Panc1 (cell line): ENCODE data around the gene GPAM. TPM values are rescaled to one million over a fixed set of nuclear protein-coding genes. Genes with fewer than 3 reads are reported as not detected.

Experiments used
- ATAC-seq: fragments of 200-7000 bp; cut with Tn5 transposase; 2 replicates; pipeline ENCODE4 v1.9.1; 2020; ENCODE audit warnings: mild to moderate bottlenecking, moderate library complexity
- BruUV-seq: library from RNA; stranded (reverse); fragments of 400-500 nt; replicated peaks from 2 replicates; lab custom pipeline; 2021; lab: Mats Ljungman, UMichigan
- CTCF ChIA-PET: fragments of 300-600 bp; sonication (Branson Sonifier 250); formaldehyde crosslinking; loops from one replicate; lab custom pipeline; 2022; ENCODE audit warnings: antibody characterized with exemption; lab: Charles Lee
- POLR2A ChIA-PET: fragments of 300-600 bp; sonication (Branson Sonifier 250); formaldehyde crosslinking; loops from one replicate; lab custom pipeline; 2022; ENCODE audit warnings: antibody characterized with exemption; lab: Charles Lee
- DNase-seq: peaks from one replicate; pipeline ENCODE4 v3.0.0-alpha.2; 2010; ENCODE audit warnings: low read depth, low spot score
- H3K27ac ChIP-seq: 2 replicates; pipeline ENCODE4 v1.5.1; 2011; ENCODE audit warnings: mild to moderate bottlenecking, low read length, inconsistent platforms
- H3K27me3 ChIP-seq: fragments of 200-500 bp; sonication (Bioruptor generic); 2 replicates; pipeline ENCODE4 v1.6.0; 2014; ENCODE audit warnings: low read length, inconsistent platforms; ENCODE audit not compliant: control insufficient read depth, insufficient read depth
- H3K36me3 ChIP-seq: fragments of 200-500 bp; sonication (Bioruptor generic); 2 replicates; pipeline ENCODE4 v1.5.1; 2014; ENCODE audit warnings: inconsistent platforms, mild to moderate bottlenecking, low read length, moderate library complexity; ENCODE audit not compliant: control insufficient read depth, insufficient read depth
- H3K4me1 ChIP-seq: 2 replicates; pipeline ENCODE4 v1.5.1; 2011; ENCODE audit warnings: inconsistent platforms, mild to moderate bottlenecking, low read length, moderate library complexity; ENCODE audit not compliant: control insufficient read depth, insufficient read depth
- H3K4me3 ChIP-seq, 2 experiments: 2 replicates each; pipeline ENCODE4 v1.5.1; 2011 to 2012; ENCODE audit warnings: low read depth in 2 of 2, low read length in 2 of 2, mild to moderate bottlenecking in 2 of 2, inconsistent platforms in 1 of 2, moderate library complexity in 1 of 2
- H3K9me3 ChIP-seq: fragments of 200-500 bp; sonication (Bioruptor generic); 2 replicates; pipeline ENCODE4 v1.5.1; 2014; ENCODE audit warnings: low read depth, mild to moderate bottlenecking, inconsistent platforms, low read length, moderate library complexity; ENCODE audit not compliant: control insufficient read depth, insufficient read depth
- CTCF ChIP-seq: fragments of 450-650 bp; IDR thresholded peaks from 2 replicates; pipeline ENCODE4 v1.5.1; 2017; ENCODE audit warnings: mild to moderate bottlenecking
- POLR2AphosphoS5 ChIP-seq: IDR thresholded peaks from 2 replicates; pipeline ENCODE4 v1.6.1; 2012; ENCODE audit warnings: mild to moderate bottlenecking, low read depth, low read length, moderate library complexity
- REST ChIP-seq, 2 experiments: IDR thresholded peaks; 2 replicates each; pipeline ENCODE4 v1.6.1; 2011 to 2012; ENCODE audit warnings: low read depth in 2 of 2, control low read depth in 1 of 2, low read length in 1 of 2, mild to moderate bottlenecking in 1 of 2, moderate library complexity in 1 of 2; ENCODE audit not compliant: insufficient read depth in 1 of 2
- SIN3A ChIP-seq: IDR thresholded peaks from 2 replicates; pipeline ENCODE4 v1.6.1; 2012; ENCODE audit warnings: low read depth, mild to moderate bottlenecking, low read length, moderate library complexity, borderline replicate concordance; ENCODE audit not compliant: insufficient read depth
- TCF7L2 ChIP-seq: IDR thresholded peaks from 2 replicates; pipeline ENCODE4 v1.6.1; 2011; ENCODE audit warnings: mild to moderate bottlenecking, low read depth, low read length, inconsistent platforms
- in situ Hi-C: cut with HindIII; loops from 2 replicates; pipeline ENCODE4 v1.10.0; 2016; ENCODE audit warnings: low sequenced_read_pairs, low pct_unique_long_range_greater_than_20kb
- intact Hi-C: fragments of 100-400 bp; cut with micrococcal nuclease; formaldehyde crosslinking; loops from one replicate; pipeline ENCODE4 v1.10.0; 2022; ENCODE audit not compliant: unreplicated experiment
- total RNA-seq: library from RNA; stranded (reverse); gene quantifications from one replicate; pipeline ENCODE4 v1.2.1, GENCODE V29; 2021; ENCODE audit not compliant: unreplicated experiment

The GPAM gene
- total RNA-seq, 1 experiment from 2014 or later: 8.0 TPM

GRCh38 chr10:112131346-112131745 is 52.2 kb downstream of the GPAM start:
- no TSS peak for BruUV-seq
- Histone ChIP-seq H3K4me3 (no peak overlapping the region), H3K9me3 (no peaks in the 10 kb centered on the region), H3K27ac (no peak overlapping the region), H3K36me3 (no peaks in the 10 kb centered on the region), H3K4me1 (no peaks in the 10 kb centered on the region), H3K27me3 (0 out of 2 replicates have a peak, but pooled peaks cover 3% of the 10 kb centered on the region)
- POLR2A ChIA-PET: no interaction called here
- intact Hi-C loops (no loop called here), in situ Hi-C loops (no loop called here)
- no peak for ATAC-seq
- CTCF ChIA-PET: no interaction called here
- no peak for DNase-seq
- TF ChIP-seq SIN3A: no peak

GRCh38 chr10:112126901-112127300 is 56.7 kb downstream of the GPAM start:
- ChIA-PET CTCF (interaction anchor here (0.7 kb wide), 1 partner anchor 10 kb away, joined by 3 read pairs; no protein-coding TSS in a partner anchor), POLR2A (no interaction called here)
- BruUV-seq: no TSS peak
- Histone ChIP-seq H3K36me3 (no peaks in the 10 kb centered on the region), H3K27me3 (peaks cover 12% of the 10 kb centered on the region; the same call in 1 of the 2 replicates), H3K4me1 (no peaks in the 10 kb centered on the region), H3K9me3 (no peaks in the 10 kb centered on the region), H3K27ac (no peak overlapping the region), H3K4me3 (no peak overlapping the region)
- DNase-seq (no peak), ATAC-seq (no peak)
- no peak for TF ChIP-seq SIN3A
- TF ChIP-seq REST (IDR thresholded peaks at IDR 0.05; ENCODE audit: insufficient read depth in 1 of 2, low read depth in 2 of 2, low read length in 1 of 2): no peak
- no peak for TF ChIP-seq TCF7L2
- intact Hi-C loops (no loop called here), in situ Hi-C loops (no loop called here)

- no peak overlapping the region for H3K4me3 ChIP-seq
- H3K27ac ChIP-seq: no peak overlapping the region
- ChIA-PET CTCF (no interaction called here), POLR2A (no interaction called here)
- ATAC-seq (no peak), DNase-seq (no peak)
- H3K36me3 ChIP-seq: no peaks in the 10 kb centered on the region
- intact Hi-C loops: no loop called here
- H3K4me1 ChIP-seq: no peaks in the 10 kb centered on the region
- no peak for TF ChIP-seq SIN3A
- TF ChIP-seq REST (IDR thresholded peaks at IDR 0.05; ENCODE audit: insufficient read depth in 1 of 2, low read depth in 2 of 2, low read length in 1 of 2): no peak
- TF ChIP-seq CTCF: no peak
- TF ChIP-seq POLR2AphosphoS5: no peak
- TF ChIP-seq TCF7L2: no peak
- in situ Hi-C loops: no loop called here
- BruUV-seq: no TSS peak
- H3K9me3 ChIP-seq: no peaks in the 10 kb centered on the region
- peaks cover 14% of the 10 kb centered on the region; the same call in 1 of the 2 replicates for H3K27me3 ChIP-seq
Measured at GRCh38 chr10:112126172-112126571, 57.4 kb downstream of the GPAM start.
